GM10847 (cell line): ENCODE measurements around the gene CYP26A1.

Source experiments
- POLR2A ChIP-seq: IDR thresholded peaks from 2 replicates; pipeline ENCODE4 v1.6.1; 2011; ENCODE audit not compliant: insufficient read length; ENCODE audit errors: extremely low read depth

CYP26A1 gene

GRCh38 chr10:93073539-93074146 lies at the start of gene CYP26A1:
Gene CYP26A1 (plus strand): TSS chr10:93073893. CDS start chr10:93073935, 42 bp downstream.
- no peak for TF ChIP-seq POLR2A

- no peak for TF ChIP-seq POLR2A
Observed at GRCh38 chr10:93026072-93026471, 47.6 kb upstream of the CYP26A1 start.

- no peak for TF ChIP-seq POLR2A
Observed at GRCh38 chr10:93027508-93027907, 46.2 kb upstream of the CYP26A1 start.

GRCh38 chr10:93028883-93029282 lies 44.8 kb upstream of the CYP26A1 start:
- TF ChIP-seq POLR2A, result no peak

GRCh38 chr10:93030409-93030808 lies 43.3 kb upstream of the CYP26A1 start:
- TF ChIP-seq POLR2A, result no peak

GRCh38 chr10:93032105-93032808 lies 41.4 kb upstream of the CYP26A1 start:
- no peak for TF ChIP-seq POLR2A

- TF ChIP-seq POLR2A, result no peak
Observed at GRCh38 chr10:93032809-93033137, 40.9 kb upstream of the CYP26A1 start.

GRCh38 chr10:93034426-93034825 lies 39.3 kb upstream of the CYP26A1 start:
- no peak for TF ChIP-seq POLR2A

GRCh38 chr10:93039110-93039509 lies 34.6 kb upstream of the CYP26A1 start:
- no peak for TF ChIP-seq POLR2A

- TF ChIP-seq POLR2A, result no peak
Observed at GRCh38 chr10:93039721-93040120, 34.0 kb upstream of the CYP26A1 start.

- no peak for TF ChIP-seq POLR2A
Observed at GRCh38 chr10:93054486-93054885, 19.2 kb upstream of the CYP26A1 start.

- TF ChIP-seq POLR2A, result no peak
Observed at GRCh38 chr10:93058139-93058538, 15.6 kb upstream of the CYP26A1 start.

- no peak for TF ChIP-seq POLR2A
Observed at GRCh38 chr10:93059975-93060886, 13.5 kb upstream of the CYP26A1 start, which contains the start of gene CYP26C1. Gene CYP26C1 (plus strand): TSS chr10:93060798. CDS start chr10:93061264, 466 bp downstream.

- no peak for TF ChIP-seq POLR2A
Observed at GRCh38 chr10:93060887-93061593, 12.7 kb upstream of the CYP26A1 start.
